GM12865 (cell line): ENCODE results near the gene TAF3.
"Not testable (repeated sequence)": the region's sequence is repeated elsewhere in the genome, so short reads cannot be mapped to it uniquely, and the experiment has no call there.

Experiments
- DNase-seq: peaks from one replicate; pipeline ENCODE4 v3.0.0; 2010; ENCODE audit warnings: low read depth
- H3K4me3 ChIP-seq: 2 replicates; pipeline ENCODE4 v1.5.1; 2011; ENCODE audit warnings: mild to moderate bottlenecking, low read depth, low read length, control low read depth
- CTCF ChIP-seq: IDR thresholded peaks from 2 replicates; pipeline ENCODE4 v1.5.1; 2011; ENCODE audit warnings: low read length, control low read depth, low read depth, inconsistent platforms; ENCODE audit not compliant: insufficient read depth; ENCODE audit errors: missing control alignments

The TAF3 gene

GRCh38 chr10:8017277-8017676 lies 199.0 kb downstream of the TAF3 start:
- no peak for TF ChIP-seq CTCF
- no peak overlapping the region for H3K4me3 ChIP-seq
- DNase-seq: no peak

- no peak for DNase-seq
- TF ChIP-seq CTCF: no peak
- no peak overlapping the region for H3K4me3 ChIP-seq
Measured at GRCh38 chr10:8023321-8023720, 205.0 kb downstream of the TAF3 start.

- no peak for DNase-seq
- no peak for TF ChIP-seq CTCF
- H3K4me3 ChIP-seq: no peak overlapping the region
Measured at GRCh38 chr10:8023851-8024250, 205.5 kb downstream of the TAF3 start.

GRCh38 chr10:8026349-8027259 lies 208.3 kb downstream of the TAF3 start:
- no peak for DNase-seq
- TF ChIP-seq CTCF: no peak
- H3K4me3 ChIP-seq: peak overlapping the region; percentile 49

GRCh38 chr10:8031211-8031610 lies 212.9 kb downstream of the TAF3 start:
- not testable (repeated sequence) for DNase-seq, H3K4me3 ChIP-seq

- TF ChIP-seq CTCF: no peak
Measured at GRCh38 chr10:8032558-8032957, 214.3 kb downstream of the TAF3 start.

GRCh38 chr10:8033812-8034465 lies 215.6 kb downstream of the TAF3 start:
- H3K4me3 ChIP-seq: no peak overlapping the region

More at GRCh38 chr10:8032558-8032957, 214.3 kb downstream of the TAF3 start:
- no peak overlapping the region for H3K4me3 ChIP-seq
- no peak for DNase-seq

More at GRCh38 chr10:8033812-8034465, 215.6 kb downstream of the TAF3 start:
- DNase-seq: no peak
- no peak for TF ChIP-seq CTCF
